ENCODE results near the gene ZNF512B. TPM values are rescaled to one million over a fixed set of nuclear protein-coding genes. Genes with fewer than 3 reads are reported as not detected.
A peak's percentile ranks its signal among the peaks of the same experiment; 100 is the strongest.

ZNF512B gene
- total RNA-seq, 3 donors from 2014 or later (not counting 1 experiment from before 2014, with no cell fraction given), result 11.5 to 16.8 (median 13.8) TPM

DNA sequence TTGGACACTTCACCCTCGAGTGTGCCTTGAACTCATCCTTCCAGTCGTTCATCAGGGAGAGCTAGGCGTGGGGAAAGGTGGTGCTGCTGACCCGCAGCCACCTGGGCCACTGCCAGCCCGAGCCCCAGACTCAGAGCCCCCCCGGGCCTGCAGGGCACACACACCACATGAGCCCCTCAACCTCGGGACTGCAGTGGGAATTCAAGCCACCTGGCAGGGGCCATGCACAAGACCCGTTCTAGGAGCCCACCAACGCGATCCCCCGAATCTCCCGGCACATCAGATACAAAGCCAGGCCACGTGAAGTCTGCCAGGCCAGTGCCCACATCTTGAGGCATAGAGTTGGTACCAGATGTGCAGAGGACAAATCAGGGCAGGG lies 2.8 kb downstream of the ZNF512B start:
- no peak overlapping the region for H3K4me3 Mint-ChIP-seq
- peaks cover 2% of the 10 kb centered on the region for H3K36me3 ChIP-seq (ENCODE audit: control insufficient read depth, insufficient read depth, low read length)

DNA sequence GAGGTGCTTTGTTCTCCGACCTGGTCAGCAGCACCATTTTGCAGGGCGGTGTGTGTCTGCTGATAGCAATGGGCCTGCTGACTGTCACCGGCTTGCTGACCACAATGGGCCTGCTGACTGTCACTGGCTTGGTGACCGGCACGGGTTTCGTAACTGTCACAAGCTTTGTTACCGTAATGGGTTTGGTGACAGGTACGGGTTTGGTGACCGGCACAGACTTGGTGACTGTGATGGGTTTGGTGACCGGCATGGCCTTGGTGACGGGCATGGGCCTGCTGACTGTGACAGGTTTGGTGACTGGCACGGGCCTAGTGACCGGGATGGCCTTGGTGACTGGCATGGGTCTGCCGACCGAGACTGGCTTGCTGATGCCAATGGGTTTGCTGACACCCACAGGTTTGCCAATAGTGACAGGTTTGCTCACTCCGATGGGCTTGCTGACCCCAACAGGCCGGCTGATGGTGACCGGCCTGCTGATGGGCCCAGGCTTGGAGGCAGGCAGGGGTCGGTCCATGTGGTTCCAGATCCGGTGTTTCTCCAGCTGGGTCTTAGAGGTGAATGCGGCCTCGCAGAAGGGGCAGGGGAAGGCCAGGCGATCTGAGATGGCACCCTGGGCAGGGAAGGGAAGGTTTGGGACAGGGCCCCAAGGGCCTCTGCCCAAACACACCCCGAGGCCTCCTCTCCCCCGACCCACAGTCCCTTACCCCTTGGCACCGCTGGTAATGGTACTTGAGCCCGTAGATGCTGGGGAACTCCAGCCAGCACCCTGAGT lies 3.4 kb downstream of the ZNF512B start:
- Histone ChIP-seq H3K9me3 (ENCODE audit: control insufficient read depth, insufficient read depth, low read length) (no peaks in the 10 kb centered on the region), H3K36me3 (ENCODE audit: control insufficient read depth, insufficient read depth, low read length) (peaks cover 4% of the 10 kb centered on the region), H3K27ac (ENCODE audit: low read length) (no peak overlapping the region), H3K27me3 (ENCODE audit: control insufficient read depth, insufficient read depth, low read length) (no peaks in the 10 kb centered on the region), H3K4me1 (ENCODE audit: control insufficient read depth, insufficient read depth, low read length) (peaks cover 16% of the 10 kb centered on the region), H3K4me3 (ENCODE audit: low read length) (no peak overlapping the region)
- TF ChIP-seq, protein P1, sequence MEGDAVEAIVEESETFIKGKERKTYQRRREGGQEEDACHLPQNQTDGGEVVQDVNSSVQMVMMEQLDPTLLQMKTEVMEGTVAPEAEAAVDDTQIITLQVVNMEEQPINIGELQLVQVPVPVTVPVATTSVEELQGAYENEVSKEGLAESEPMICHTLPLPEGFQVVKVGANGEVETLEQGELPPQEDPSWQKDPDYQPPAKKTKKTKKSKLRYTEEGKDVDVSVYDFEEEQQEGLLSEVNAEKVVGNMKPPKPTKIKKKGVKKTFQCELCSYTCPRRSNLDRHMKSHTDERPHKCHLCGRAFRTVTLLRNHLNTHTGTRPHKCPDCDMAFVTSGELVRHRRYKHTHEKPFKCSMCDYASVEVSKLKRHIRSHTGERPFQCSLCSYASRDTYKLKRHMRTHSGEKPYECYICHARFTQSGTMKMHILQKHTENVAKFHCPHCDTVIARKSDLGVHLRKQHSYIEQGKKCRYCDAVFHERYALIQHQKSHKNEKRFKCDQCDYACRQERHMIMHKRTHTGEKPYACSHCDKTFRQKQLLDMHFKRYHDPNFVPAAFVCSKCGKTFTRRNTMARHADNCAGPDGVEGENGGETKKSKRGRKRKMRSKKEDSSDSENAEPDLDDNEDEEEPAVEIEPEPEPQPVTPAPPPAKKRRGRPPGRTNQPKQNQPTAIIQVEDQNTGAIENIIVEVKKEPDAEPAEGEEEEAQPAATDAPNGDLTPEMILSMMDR (IDR thresholded peaks at IDR 0.05), result no peak
- Mint-ChIP-seq H3K27ac (no peak overlapping the region), H3K4me1 (peaks cover 8% of the 10 kb centered on the region in 2 donors), H3K9me3 (no peaks in the 10 kb centered on the region), H3K36me3 (no peaks in the 10 kb centered on the region), H3K27me3 (ENCODE audit: low read depth in 2 of 2) (no peaks in the 10 kb centered on the region), H3K4me3 (peak overlapping the region; percentile 40)
- intact Hi-C loops (cut with micrococcal nuclease), result no loop called here
- 97% methylated on average over 27 of the region's 27 CpGs for WGBS (ENCODE audit: insufficient coverage)
- ATAC-seq, result no peak
- no peak for DNase-seq

More for the DNA sequence above, 2.8 kb downstream of the ZNF512B start:
- ATAC-seq, result no peak
- H3K27me3 ChIP-seq (ENCODE audit: control insufficient read depth, insufficient read depth, low read length), result no peaks in the 10 kb centered on the region
- Mint-ChIP-seq H3K36me3 (no peaks in the 10 kb centered on the region), H3K27me3 (ENCODE audit: low read depth in 2 of 2) (no peaks in the 10 kb centered on the region), H3K9me3 (no peaks in the 10 kb centered on the region), H3K27ac (no peak overlapping the region), H3K4me1 (peaks cover 8% of the 10 kb centered on the region in 2 donors)
- 98% methylated on average over 13 of the region's 13 CpGs for WGBS (ENCODE audit: insufficient coverage)
- no peak for DNase-seq
- intact Hi-C loops (cut with micrococcal nuclease), result no loop called here
- no peak overlapping the region for H3K27ac ChIP-seq (ENCODE audit: low read length)
- TF ChIP-seq, protein P1 (IDR thresholded peaks at IDR 0.05), result no peak
- H3K4me3 ChIP-seq (ENCODE audit: low read length), result no peak overlapping the region
- H3K4me1 ChIP-seq (ENCODE audit: control insufficient read depth, insufficient read depth, low read length), result peaks cover 16% of the 10 kb centered on the region
- no peaks in the 10 kb centered on the region for H3K9me3 ChIP-seq (ENCODE audit: control insufficient read depth, insufficient read depth, low read length)

DNA sequence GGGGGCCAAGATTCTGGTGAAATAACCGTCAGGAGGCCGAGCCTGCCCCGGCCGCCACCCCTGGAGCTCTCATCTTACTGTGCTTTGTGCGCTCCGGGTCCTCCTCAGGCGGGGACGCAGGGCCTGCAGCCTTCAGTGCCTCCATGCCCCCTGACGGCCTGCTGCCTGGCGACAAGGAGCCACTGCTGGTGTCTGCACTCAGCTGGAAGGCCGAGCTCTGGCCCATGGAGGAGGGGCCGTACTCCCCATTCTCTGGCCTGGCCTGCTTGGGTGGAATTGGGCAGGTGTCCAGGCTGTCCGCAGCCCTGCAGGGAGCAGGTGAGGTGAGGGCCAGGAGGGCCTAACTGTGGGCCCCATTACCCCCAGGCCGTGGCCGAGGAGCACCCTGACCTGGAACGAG lies 5.3 kb downstream of the ZNF512B start:
- no peak overlapping the region for H3K27ac ChIP-seq (ENCODE audit: low read length)
- H3K4me3 ChIP-seq (ENCODE audit: low read length), result no peak overlapping the region
- ATAC-seq (no peak), DNase-seq (no peak)
- Mint-ChIP-seq H3K27me3 (ENCODE audit: low read depth in 2 of 2) (no peaks in the 10 kb centered on the region), H3K36me3 (no peaks in the 10 kb centered on the region), H3K4me3 (no peak overlapping the region), H3K27ac (no peak overlapping the region), H3K9me3 (no peaks in the 10 kb centered on the region), H3K4me1 (peaks cover 8% of the 10 kb centered on the region in 2 donors)
- intact Hi-C loops (cut with micrococcal nuclease), result no loop called here
- 97% methylated on average over 16 of the region's 16 CpGs for WGBS (ENCODE audit: insufficient coverage)
- H3K9me3 ChIP-seq (ENCODE audit: control insufficient read depth, insufficient read depth, low read length), result no peaks in the 10 kb centered on the region
- TF ChIP-seq, protein P1 (IDR thresholded peaks at IDR 0.05), result no peak
- H3K4me1 ChIP-seq (ENCODE audit: control insufficient read depth, insufficient read depth, low read length), result peaks cover 9% of the 10 kb centered on the region
- H3K27me3 ChIP-seq (ENCODE audit: control insufficient read depth, insufficient read depth, low read length), result no peaks in the 10 kb centered on the region
- H3K36me3 ChIP-seq (ENCODE audit: control insufficient read depth, insufficient read depth, low read length), result peaks cover 4% of the 10 kb centered on the region

Measured in natural killer cell (primary cell).